ENCODE measurements around the gene SNAP29.
A peak's percentile ranks its signal among the peaks of the same experiment; 100 is the strongest.
"Not testable (repeated sequence)": the region's sequence is repeated elsewhere in the genome, so short reads cannot be mapped to it uniquely, and the experiment has no call there.

The SNAP29 gene

DNA sequence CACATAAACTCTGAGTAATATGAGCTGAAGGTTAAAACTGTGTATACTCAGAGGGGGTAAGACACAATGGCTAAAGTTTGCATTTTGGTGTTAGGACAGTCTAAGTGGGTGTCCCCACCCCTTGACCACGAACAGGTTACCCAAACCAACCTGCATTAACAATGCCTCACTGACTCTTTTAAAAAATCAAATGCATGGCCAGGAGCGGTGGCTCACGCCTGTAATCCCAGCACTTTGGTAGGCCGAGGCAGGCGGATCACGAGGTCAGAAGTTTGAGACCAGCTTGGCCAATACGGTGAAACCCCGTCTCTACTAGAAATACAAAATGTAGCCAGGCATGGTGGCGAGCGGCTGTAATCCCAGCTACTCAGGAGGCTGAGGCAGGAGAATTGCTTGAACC lies 19.5 kb upstream of the SNAP29 start:
- H3K27me3 ChIP-seq (ENCODE audit: insufficient read depth, low read length); H3K36me3 ChIP-seq (ENCODE audit: insufficient read depth, low read depth, low read length); H3K9ac ChIP-seq (ENCODE audit: low read depth, low read length); H3K9me3 ChIP-seq (ENCODE audit: insufficient read depth, low read depth, low read length); H3K27ac ChIP-seq (ENCODE audit: low read length); H3K4me3 ChIP-seq (ENCODE audit: low read length): not testable (repeated sequence)
- H3K4me1 ChIP-seq (ENCODE audit: insufficient read depth, low read length): peaks cover 16% of the 10 kb centered on the region

DNA sequence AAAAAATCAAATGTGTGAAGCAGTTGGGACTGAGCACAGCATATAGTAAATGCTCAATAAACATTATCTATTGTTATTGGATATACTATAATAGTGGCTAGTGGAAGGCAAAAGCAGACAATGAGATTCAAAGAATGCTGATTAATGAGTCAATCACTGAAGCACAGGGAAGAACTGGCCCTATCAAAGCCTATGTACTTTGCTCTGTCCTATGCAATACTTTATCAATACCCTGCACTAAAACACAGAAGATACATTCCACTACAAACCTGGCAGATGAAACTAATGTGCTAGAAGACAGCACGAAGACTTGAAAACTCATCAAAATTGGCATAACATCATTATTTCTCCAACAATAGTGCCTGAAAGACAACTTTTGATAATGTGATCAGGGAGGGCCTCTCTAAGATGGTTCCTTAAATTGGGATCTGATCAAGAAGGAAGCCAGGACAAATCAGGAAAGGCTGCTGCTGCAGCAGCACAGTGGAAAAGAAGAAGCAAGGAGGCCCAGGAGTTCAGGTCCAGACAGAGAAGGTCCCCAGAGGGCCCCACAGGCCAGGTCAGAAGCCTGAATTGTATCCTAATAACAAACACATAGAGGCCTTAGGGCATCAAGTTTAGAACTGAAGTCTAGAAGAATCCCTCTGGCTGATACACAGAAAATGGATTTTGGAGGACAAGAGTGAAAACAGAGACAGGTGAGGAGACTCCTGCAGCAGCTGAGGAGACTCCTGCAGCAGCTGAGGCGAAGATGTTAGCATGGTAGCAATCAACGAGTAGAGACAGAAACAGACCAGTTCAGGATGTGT lies 18.8 kb upstream of the SNAP29 start:
- H3K9ac ChIP-seq (ENCODE audit: low read depth, low read length): no peak overlapping the region
- no peaks in the 10 kb centered on the region for H3K36me3 ChIP-seq (ENCODE audit: insufficient read depth, low read depth, low read length)
- no peaks in the 10 kb centered on the region for H3K27me3 ChIP-seq (ENCODE audit: insufficient read depth, low read length)
- no peak overlapping the region for H3K4me3 ChIP-seq (ENCODE audit: low read length)
- H3K9me3 ChIP-seq (ENCODE audit: insufficient read depth, low read depth, low read length): no peaks in the 10 kb centered on the region
- no peak overlapping the region for H3K27ac ChIP-seq (ENCODE audit: low read length)
- peaks cover 16% of the 10 kb centered on the region for H3K4me1 ChIP-seq (ENCODE audit: insufficient read depth, low read length)

GRCh38 chr22:20840646-20841371 lies 18.0 kb upstream of the SNAP29 start:
- no peak overlapping the region for H3K4me3 ChIP-seq (ENCODE audit: low read length)
- no peak overlapping the region for H3K27ac ChIP-seq (ENCODE audit: low read length)
- H3K27me3 ChIP-seq (ENCODE audit: insufficient read depth, low read length): no peaks in the 10 kb centered on the region
- H3K9ac ChIP-seq (ENCODE audit: low read depth, low read length): no peak overlapping the region
- H3K36me3 ChIP-seq (ENCODE audit: insufficient read depth, low read depth, low read length): no peaks in the 10 kb centered on the region
- no peaks in the 10 kb centered on the region for H3K9me3 ChIP-seq (ENCODE audit: insufficient read depth, low read depth, low read length)
- peaks cover 16% of the 10 kb centered on the region for H3K4me1 ChIP-seq (ENCODE audit: insufficient read depth, low read length)

DNA sequence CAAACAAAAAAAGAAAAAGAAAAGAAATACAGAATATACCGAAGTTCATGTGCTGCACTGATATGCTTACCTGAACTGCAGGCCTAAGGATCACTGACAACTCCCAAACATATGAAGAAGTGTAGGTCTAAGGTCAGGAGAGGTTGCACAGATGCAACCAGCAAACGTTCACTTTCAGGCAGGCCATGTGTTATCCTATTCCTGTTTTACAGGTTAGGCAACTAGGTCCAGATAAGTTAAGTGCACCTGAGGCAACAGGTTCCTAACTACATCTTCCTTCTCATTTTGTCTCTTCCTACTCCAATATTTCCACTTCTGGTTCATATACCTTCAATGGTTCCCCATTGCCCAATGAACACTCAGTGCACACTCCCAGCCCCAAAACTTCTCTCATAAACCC lies 15.3 kb upstream of the SNAP29 start:
- H3K36me3 ChIP-seq (ENCODE audit: insufficient read depth, low read depth, low read length): no peaks in the 10 kb centered on the region
- no peaks in the 10 kb centered on the region for H3K9me3 ChIP-seq (ENCODE audit: insufficient read depth, low read depth, low read length)
- H3K4me1 ChIP-seq (ENCODE audit: insufficient read depth, low read length): peaks cover 16% of the 10 kb centered on the region
- no peak overlapping the region for H3K4me3 ChIP-seq (ENCODE audit: low read length)
- no peak overlapping the region for H3K9ac ChIP-seq (ENCODE audit: low read depth, low read length)
- H3K27ac ChIP-seq (ENCODE audit: low read length): no peak overlapping the region
- no peaks in the 10 kb centered on the region for H3K27me3 ChIP-seq (ENCODE audit: insufficient read depth, low read length)

- Histone ChIP-seq H3K4me1 (ENCODE audit: insufficient read depth, low read length) (peaks cover 16% of the 10 kb centered on the region), H3K4me3 (ENCODE audit: low read length) (no peak overlapping the region), H3K27ac (ENCODE audit: low read length) (no peak overlapping the region), H3K9ac (ENCODE audit: low read depth, low read length) (no peak overlapping the region), H3K27me3 (ENCODE audit: insufficient read depth, low read length) (no peaks in the 10 kb centered on the region), H3K9me3 (ENCODE audit: insufficient read depth, low read depth, low read length) (no peaks in the 10 kb centered on the region), H3K36me3 (ENCODE audit: insufficient read depth, low read depth, low read length) (no peaks in the 10 kb centered on the region)
Measured at GRCh38 chr22:20844055-20845037, 14.5 kb upstream of the SNAP29 start.

GRCh38 chr22:20847318-20847822 lies 11.4 kb upstream of the SNAP29 start:
- Histone ChIP-seq H3K4me1 (ENCODE audit: insufficient read depth, low read length) (peaks cover 2% of the 10 kb centered on the region; the same call in 1 of the 2 replicates), H3K4me3 (ENCODE audit: low read length) (no peak overlapping the region), H3K9me3 (ENCODE audit: insufficient read depth, low read depth, low read length) (no peaks in the 10 kb centered on the region), H3K9ac (ENCODE audit: low read depth, low read length) (no peak overlapping the region), H3K36me3 (ENCODE audit: insufficient read depth, low read depth, low read length) (no peaks in the 10 kb centered on the region), H3K27me3 (ENCODE audit: insufficient read depth, low read length) (no peaks in the 10 kb centered on the region), H3K27ac (ENCODE audit: low read length) (no peak overlapping the region)

DNA sequence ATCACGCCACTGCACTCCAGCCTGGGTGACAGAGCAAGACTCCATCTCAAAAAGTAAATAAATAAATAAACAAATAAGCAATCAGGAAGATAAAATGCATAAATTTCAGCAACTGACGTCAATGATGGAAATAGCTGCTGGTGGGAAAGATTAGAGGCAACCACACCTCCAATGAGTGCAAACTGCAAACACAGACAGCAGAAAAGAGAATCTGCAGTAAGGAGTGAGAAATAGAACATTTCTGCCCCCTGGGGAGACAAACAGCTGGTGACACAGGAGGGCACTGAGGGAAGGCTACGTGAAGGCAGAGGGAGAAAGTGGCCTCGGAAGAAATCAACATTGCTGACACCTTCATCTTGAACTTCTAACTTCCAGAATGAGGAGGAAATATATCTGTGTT lies 6.7 kb upstream of the SNAP29 start:
- Histone ChIP-seq H3K9ac (ENCODE audit: low read depth, low read length) (no peak overlapping the region), H3K27me3 (ENCODE audit: insufficient read depth, low read length) (peaks cover 3% of the 10 kb centered on the region; the same call in 1 of the 2 replicates), H3K36me3 (ENCODE audit: insufficient read depth, low read depth, low read length) (no peaks in the 10 kb centered on the region), H3K4me3 (ENCODE audit: low read length) (no peak overlapping the region), H3K9me3 (ENCODE audit: insufficient read depth, low read depth, low read length) (no peaks in the 10 kb centered on the region), H3K4me1 (ENCODE audit: insufficient read depth, low read length) (peaks cover 7% of the 10 kb centered on the region; the same call in 1 of the 2 replicates), H3K27ac (ENCODE audit: low read length) (no peak overlapping the region)

DNA sequence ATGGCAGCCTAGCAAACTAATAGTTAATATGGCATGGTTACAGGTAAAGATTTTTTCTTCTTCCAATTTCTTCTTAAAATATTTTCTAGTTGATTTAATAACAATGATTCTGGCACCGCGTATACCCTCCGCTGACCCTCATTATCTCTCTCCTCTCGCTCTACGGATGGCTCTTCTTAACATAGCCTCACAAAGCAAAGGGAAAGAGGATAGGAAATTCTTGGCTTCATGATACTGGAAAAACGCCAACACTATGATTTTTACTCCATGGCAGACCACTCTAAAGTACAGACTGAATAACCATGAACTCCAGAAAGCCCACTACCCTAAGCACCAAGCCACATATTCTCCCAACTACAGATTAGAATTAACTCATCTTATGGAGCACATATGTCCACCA lies 6.3 kb upstream of the SNAP29 start:
- peaks cover 10% of the 10 kb centered on the region; the same call in 1 of the 2 replicates for H3K4me1 ChIP-seq (ENCODE audit: insufficient read depth, low read length)
- no peak overlapping the region for H3K9ac ChIP-seq (ENCODE audit: low read depth, low read length)
- H3K27ac ChIP-seq (ENCODE audit: low read length): no peak overlapping the region
- peaks cover 5% of the 10 kb centered on the region; the same call in 1 of the 2 replicates for H3K27me3 ChIP-seq (ENCODE audit: insufficient read depth, low read length)
- no peaks in the 10 kb centered on the region for H3K36me3 ChIP-seq (ENCODE audit: insufficient read depth, low read depth, low read length)
- no peaks in the 10 kb centered on the region for H3K9me3 ChIP-seq (ENCODE audit: insufficient read depth, low read depth, low read length)
- H3K4me3 ChIP-seq (ENCODE audit: low read length): no peak overlapping the region

GRCh38 chr22:20853236-20853660 lies 5.6 kb upstream of the SNAP29 start:
- H3K27me3 ChIP-seq (ENCODE audit: insufficient read depth, low read length): peaks cover 5% of the 10 kb centered on the region; the same call in 1 of the 2 replicates
- no peak overlapping the region for H3K4me3 ChIP-seq (ENCODE audit: low read length)
- H3K9ac ChIP-seq (ENCODE audit: low read depth, low read length): no peak overlapping the region
- no peaks in the 10 kb centered on the region for H3K36me3 ChIP-seq (ENCODE audit: insufficient read depth, low read depth, low read length)
- peaks cover 12% of the 10 kb centered on the region; the same call in 1 of the 2 replicates for H3K4me1 ChIP-seq (ENCODE audit: insufficient read depth, low read length)
- no peak overlapping the region for H3K27ac ChIP-seq (ENCODE audit: low read length)
- H3K9me3 ChIP-seq (ENCODE audit: insufficient read depth, low read depth, low read length): no peaks in the 10 kb centered on the region

GRCh38 chr22:20857247-20857643 lies 1.6 kb upstream of the SNAP29 start:
- H3K4me1 ChIP-seq (ENCODE audit: insufficient read depth, low read length): peaks cover 10% of the 10 kb centered on the region; the same call in 1 of the 2 replicates
- peak overlapping the region; percentile 95 for H3K4me3 ChIP-seq (ENCODE audit: low read length)
- H3K36me3 ChIP-seq (ENCODE audit: insufficient read depth, low read depth, low read length): no peaks in the 10 kb centered on the region
- no peaks in the 10 kb centered on the region for H3K9me3 ChIP-seq (ENCODE audit: insufficient read depth, low read depth, low read length)
- peak overlapping the region; percentile 88; the same call in 1 of the 2 replicates for H3K9ac ChIP-seq (ENCODE audit: low read depth, low read length)
- no peak overlapping the region for H3K27ac ChIP-seq (ENCODE audit: low read length)
- H3K27me3 ChIP-seq (ENCODE audit: insufficient read depth, low read length): peaks cover 8% of the 10 kb centered on the region; the same call in 1 of the 2 replicates

Measured in iPS-20b (cell line).